ENCODE data around the gene CACNA2D2.

The CACNA2D2 gene

DNA sequence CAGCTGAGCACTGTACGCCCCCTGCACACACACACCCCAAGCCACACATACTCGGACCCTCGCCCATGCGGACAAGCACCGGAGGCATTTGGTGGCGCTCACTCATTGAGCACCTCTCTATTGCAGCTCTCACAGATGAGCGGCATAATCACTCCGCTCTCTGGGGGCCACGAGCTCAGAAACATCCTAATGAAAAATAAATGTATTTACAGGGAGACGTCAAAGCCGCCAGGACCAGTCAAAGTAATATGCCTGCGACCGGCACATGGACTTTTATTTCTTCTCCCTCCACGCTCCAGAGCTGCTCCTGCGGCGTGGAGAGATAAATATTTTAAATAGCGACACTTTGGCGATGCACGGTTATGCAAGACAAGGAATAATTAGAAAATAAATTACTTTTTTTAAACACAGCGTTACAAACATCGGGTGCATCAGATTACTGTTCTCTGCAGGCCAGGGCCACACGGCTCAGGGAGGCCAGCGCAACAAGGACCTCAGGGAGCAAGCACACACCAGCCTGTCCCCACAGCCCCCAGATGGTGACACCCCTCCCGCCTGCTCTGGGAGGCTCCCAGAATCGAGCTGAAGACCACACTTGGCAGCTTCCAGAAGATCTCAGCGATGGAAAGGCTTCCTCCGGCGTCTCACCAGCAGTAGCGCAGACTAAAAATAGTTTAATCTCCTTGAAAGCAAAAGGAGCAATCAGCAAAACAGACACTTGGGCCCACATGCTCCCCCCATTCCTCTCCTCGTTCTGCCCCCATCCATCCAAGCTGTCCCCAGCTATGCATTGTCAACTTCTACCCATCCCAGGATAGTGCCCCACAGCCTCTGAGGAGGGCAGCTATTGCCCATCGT is 48.0 kb downstream of the CACNA2D2 start:
- no peak for FAIRE-seq

DNA sequence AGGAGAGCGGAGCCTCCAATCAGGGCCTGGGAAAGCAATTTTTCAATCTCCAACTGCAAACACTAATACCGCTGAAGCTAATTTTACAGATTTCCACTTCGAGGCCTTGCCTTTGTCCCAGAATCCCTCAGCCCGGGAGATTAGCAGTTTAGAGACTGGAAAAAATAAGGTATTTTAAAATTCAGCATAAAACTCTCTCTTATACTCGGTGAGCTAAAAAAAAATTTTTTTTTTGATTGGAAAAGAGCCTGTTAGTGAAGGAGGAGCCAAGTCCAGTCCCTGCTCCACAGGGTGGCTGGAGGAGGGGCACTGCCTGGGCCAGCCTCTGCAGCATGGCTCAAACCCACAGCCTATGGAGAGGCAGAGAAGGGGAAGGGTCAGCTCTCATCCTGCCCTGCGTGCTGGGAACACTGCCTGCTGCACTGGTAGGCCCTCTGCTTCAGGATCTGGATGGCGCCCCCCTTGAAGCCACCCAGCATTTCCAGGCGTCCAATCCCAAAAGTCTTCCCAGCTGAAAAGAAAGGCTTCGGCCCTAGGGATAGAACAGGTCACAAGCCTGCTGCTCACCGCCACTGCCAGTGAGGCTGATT is 48.9 kb downstream of the CACNA2D2 start:
- FAIRE-seq, result no peak

DNA sequence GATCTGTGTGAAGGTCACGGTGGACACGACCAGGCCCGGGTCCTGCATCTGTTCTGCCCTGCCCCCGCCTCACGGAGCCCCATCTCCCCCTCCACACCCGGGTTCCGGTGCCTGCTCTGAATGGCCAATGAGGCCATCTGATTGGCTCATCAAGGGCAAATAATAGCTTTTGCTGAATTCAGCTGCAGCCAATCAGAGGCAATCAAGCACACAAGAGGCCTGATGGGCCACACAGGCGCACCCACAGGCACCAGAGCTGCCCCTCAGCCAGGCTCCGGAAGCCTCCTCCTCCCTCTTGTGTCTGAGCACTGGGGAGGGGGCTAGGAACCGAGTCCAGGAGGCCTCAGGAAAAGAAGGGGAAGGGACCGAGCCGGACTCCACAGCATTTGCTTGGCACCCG is 49.5 kb downstream of the CACNA2D2 start:
- FAIRE-seq, result no peak

- FAIRE-seq, result no peak
Measured at GRCh38 chr3:50450209-50450921, 53.1 kb downstream of the CACNA2D2 start.

DNA sequence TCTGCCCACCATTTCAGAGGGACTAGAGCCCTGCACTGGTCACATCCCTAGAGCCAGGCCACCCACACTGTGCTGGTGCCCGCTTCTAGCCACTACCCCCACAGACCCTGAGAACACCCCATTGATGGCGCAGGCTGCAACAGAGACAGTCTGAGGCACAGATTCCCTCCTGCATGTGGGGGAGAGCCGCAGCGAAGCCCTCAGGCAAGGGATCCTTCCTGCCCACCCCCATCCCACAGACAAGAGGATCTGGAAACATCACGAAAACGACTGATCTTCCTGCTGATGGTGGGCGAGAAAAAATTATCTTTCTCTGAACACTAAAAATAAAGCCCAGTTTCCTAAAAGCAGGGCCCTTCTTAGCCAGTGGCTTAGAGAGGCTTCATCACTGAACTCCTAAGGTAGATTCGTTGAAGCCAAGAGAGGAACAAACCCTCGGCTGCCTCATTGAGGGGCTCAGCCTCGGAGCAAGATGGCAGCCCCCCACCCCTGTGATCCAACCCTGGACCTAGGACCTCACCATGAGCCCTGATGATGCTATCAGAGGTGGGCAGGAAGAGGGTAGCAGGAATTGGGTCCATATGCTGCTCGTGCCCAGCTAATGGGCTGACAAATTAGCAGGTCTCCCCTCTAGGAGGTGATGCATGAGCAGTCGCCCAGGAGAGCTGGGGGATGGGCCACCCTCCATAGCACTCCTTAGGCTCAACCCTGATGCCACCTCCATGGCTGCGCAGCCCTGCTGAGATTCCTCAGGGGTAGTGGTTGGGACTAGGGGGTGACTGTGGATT is 54.5 kb downstream of the CACNA2D2 start:
- no peak for FAIRE-seq

DNA sequence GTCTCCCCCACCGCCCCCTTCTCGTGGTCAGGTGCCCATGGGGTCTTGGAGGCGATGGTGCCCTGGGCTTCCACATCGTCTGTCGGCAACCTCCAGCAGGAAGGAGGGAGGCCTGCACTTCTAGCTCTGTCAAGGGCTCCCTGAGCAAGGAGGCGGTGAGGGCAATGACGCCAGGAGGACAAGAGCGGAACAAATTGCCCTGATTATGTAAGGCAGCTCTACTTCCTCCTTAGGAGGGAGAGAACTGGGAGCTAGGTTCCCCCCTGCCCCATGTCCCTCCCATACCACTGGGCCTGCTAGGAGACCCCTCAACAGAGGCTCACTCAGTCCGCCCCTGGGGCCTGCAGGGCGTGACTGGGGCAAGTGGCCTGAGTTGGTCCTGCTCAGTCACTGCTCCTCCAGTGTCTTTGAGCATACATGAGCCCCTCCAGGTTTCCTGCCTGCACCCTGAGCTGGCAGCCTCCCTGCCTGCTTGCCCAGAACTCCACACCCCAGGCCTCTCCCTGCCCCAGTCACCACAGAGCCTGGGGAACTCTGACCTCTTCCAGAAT is 56.1 kb downstream of the CACNA2D2 start:
- FAIRE-seq, result no peak

DNA sequence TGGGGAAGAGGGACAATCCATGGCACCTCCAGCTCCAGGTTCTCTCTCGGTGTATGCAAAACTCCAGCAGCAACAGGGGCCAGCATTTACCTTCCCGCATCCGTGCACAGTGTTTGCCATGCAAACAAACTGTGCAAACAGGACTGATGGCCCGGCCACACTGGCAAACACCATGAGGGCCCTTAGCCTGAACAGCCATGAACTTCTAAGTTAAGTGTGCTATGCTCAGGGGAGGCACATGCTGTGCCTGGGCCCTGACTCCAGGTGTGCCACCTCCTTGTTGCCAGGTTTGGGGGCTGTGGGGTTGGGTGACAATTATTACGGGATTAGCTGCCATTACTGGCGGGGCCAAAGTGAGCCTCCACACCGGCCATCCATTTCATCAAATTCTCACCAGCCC is 57.5 kb downstream of the CACNA2D2 start:
- no peak for FAIRE-seq

DNA sequence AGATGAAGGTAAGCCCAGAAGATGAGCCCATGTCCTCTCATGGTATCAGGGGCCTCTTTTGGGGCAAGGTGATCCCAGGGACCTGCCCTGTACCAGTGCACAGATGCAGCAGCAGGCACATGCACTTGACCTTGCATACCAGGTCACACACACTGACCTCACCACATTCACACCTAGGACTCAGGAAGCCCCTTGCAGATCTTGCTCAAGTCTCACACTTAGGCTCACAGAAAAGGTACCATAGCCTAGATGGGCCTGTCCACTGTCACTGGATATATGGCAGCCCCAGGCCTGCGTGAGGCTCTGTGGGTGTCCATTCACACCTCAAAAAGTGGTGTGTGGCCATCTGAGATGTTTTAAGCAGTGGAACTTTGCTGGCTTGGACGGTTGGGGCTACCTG is 58.7 kb downstream of the CACNA2D2 start:
- no peak for FAIRE-seq

DNA sequence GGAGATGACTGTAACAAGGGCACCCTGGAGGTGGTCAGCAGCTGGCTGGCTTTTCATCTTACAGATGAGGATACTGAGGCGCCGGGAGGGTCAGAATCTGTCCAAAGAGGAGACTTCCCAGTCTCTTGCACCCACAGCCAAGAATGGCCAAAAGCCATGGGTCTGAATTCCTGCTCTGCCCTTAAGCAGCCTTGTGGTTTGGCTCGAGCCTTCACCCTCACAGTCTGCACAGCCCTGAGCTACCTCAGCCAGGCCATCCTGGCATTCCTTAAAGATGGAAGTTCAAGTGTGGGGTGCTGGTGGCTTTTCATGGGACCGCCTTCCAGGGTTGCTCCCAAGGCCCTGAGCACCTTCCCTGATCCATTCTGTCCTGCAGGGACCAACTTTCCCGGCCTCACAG is 59.2 kb downstream of the CACNA2D2 start:
- no peak for FAIRE-seq

GRCh38 chr3:50442945-50443579 is 60.4 kb downstream of the CACNA2D2 start:
- no peak for FAIRE-seq

DNA sequence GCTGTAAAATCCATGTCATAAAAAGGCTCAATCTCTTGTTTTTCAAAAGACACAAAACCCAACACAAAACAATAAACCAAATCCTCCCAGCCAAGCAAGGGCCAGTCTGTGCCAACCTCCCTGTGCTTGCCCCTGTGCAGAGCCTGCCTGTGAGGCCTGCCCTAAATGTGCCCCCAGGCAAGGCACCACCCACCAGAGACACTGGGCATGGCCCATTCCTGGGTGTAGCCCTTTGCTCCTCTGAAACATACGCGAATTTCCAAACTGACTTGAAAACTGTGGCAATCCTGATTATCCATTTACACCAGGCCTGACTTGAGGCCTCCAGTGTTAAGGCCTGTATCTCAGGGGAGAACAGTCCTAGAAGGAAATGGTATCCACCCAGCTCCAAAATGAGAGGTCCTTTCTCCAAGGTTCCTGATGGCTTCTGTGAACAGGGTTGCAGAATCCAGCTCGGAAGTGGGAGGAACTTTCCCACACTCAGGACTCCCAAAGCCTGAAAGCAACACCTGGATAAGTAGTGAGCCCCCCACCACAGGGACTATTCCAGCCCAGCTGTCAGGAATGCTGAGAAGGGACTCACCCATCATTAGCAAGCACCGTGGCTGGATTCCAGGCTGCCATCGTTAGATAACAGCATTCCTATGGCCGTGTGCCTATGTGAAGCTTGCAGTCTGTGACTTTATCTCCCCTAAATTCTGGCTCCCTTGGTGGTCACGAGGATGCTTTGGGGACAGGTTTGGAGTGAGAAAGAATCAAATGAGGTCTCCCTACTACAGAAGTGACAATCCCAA is 61.8 kb downstream of the CACNA2D2 start:
- FAIRE-seq, result no peak

- FAIRE-seq, result no peak
Measured at GRCh38 chr3:50436114-50436674, 67.2 kb downstream of the CACNA2D2 start.

- FAIRE-seq, result no peak
Measured at GRCh38 chr3:50435371-50436113, 67.9 kb downstream of the CACNA2D2 start.

DNA sequence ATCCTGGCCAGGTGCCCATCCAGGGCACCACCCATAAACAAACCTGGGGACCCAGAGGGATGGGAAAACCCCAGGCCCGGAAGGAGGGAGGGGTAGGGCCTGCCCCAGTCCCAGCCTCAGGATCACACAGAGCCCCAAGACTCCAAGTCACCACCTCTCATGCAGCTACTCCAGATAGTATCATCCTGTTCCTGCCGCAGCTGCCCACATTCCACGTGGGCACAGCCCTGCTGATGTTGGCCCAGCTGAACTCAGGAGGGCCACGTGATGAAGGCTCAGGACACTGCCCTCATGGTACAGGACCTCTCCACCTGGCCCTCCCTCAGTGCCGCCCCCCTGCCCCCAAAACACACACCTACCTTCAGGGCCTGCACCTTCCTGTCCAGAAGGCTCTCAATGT is 69.5 kb downstream of the CACNA2D2 start:
- FAIRE-seq, result no peak

DNA sequence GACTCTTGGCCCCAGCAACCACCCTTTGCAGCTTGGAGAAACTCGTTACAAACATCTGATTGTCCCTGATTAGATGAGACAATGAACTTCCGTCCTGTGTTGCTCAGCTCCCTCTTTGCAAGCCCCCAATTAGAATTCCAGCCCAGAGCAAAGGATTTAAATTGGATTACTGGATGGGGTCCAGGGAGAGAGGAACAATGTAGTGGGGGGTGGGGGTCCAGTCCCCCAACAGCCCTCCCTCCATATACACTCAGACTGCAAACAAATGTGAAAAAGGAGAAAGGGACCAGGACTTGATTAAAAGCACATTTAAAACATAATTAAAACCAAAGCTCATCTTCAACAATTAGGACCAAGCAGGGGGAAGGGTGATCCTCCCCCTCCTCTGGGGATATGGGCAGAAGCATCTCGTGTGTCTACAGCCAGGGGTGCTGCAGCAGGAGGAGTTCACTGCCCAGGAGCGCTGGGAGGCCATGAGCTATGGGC is 72.4 kb downstream of the CACNA2D2 start:
- FAIRE-seq, result no peak

- no peak for FAIRE-seq
Measured at GRCh38 chr3:50430191-50430590, 73.2 kb downstream of the CACNA2D2 start.

GRCh38 chr3:50428007-50428633 is 75.3 kb downstream of the CACNA2D2 start:
- FAIRE-seq, result no peak

DNA sequence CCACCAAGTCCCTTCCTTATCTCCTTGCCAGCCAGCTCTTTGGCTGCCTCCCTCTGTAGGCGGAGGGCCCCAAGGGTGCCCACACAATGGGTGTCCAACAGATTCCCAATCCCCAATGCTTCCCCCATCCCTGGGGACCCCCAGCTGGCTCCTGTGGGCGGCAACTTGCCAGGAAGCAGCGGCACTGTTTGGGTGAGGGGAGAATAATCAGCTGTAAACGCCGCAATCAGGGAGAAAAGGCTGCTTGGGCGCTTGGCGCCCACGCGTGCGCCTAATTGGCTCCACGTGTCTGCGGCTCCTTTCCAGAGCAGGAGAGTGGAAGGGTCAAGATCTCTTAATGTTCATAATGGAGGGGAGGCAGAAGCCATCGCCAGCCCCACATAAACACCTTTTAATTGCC is 76.2 kb downstream of the CACNA2D2 start:
- FAIRE-seq, result no peak

DNA sequence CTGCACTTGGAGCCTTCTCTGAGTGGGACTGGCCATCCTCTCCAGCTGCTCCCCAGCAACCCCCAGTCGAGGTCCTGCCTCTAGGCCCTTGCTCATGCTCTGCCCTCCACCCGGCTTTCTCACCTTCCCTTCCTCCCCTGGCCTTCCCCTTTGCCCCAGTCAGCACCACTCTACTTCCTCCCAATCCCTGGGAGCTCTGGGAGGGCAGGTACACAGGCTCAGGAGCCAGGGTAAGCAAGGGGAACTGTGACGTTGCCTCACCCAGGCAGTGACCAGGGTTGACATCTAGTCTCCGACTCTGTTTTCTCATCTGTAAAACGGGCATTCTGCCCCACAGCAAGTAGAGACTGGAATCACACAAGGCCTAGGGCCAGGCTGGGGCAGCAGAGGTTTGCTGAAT is 77.5 kb downstream of the CACNA2D2 start:
- no peak for FAIRE-seq

DNA sequence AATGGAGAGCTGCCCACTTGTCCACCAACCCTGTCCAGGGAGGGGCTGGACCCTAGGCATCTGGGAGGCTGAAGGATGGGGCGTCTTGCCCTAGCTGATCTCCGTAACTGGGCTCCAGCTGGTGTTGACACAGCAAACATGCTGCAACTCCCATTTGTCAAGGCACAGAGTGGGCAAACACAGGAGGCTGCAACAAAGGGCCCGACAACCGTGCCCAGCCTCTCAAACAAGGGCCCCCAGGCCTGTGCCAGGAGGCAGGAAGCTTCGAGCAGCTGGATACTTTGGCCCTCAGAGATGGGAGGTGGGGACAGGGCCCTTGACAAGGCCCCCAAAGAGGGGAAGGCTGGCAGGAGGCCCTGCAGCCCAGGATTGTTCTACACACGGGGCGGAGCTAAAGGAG is 79.9 kb downstream of the CACNA2D2 start:
- no peak for FAIRE-seq
